Tibial artery (tissue), 4 donors: Measurements from ENCODE around the gene DHRS12.

Experiments used
- DNase-seq, 2 donors: peaks; one replicate each; pipeline ENCODE4 v3.0.0-alpha.2; 2019
- H3K27ac ChIP-seq, 2 donors: fragments of 200-600 bp; sonication (generic) in 1 of 2; 1 replicate in 1 of 2; 2 replicates in 1 of 2; pipeline ENCODE4 v1.5.1; 2018 to 2019; ENCODE audit warnings: mild to moderate bottlenecking in 1 of 2
- H3K27me3 ChIP-seq, 2 donors: fragments of 200-600 bp; sonication (generic) in 1 of 2; one replicate each; pipeline versions ENCODE4 v1.5.1 to v1.6.0; 2016 to 2019
- H3K36me3 ChIP-seq, 3 donors: fragments of 200-600 bp; sonication (generic) in 2 of 3; one replicate each; pipeline ENCODE4 v1.5.1; 2016 to 2019; ENCODE audit warnings: mild to moderate bottlenecking in 2 of 3
- H3K4me1 ChIP-seq, 4 donors: fragments of 200-600 bp; sonication (generic) in 2 of 4; 1 replicate in 3 of 4; 2 replicates in 1 of 4; pipeline ENCODE4 v1.5.1; 2016 to 2019
- H3K4me3 ChIP-seq, 2 donors: fragments of 200-600 bp; sonication (generic) in 1 of 2; 1 replicate in 1 of 2; 2 replicates in 1 of 2; pipeline ENCODE4 v1.5.1; 2018 to 2019; ENCODE audit warnings: mild to moderate bottlenecking in 2 of 2
- H3K9me3 ChIP-seq, 3 donors: fragments of 200-600 bp; sonication (generic) in 1 of 3; one replicate each; pipeline ENCODE4 v1.5.1; 2016 to 2019
- CTCF ChIP-seq, 2 experiments: fragments of 200-600 bp in 1 of 2; fragments of 450-650 bp in 1 of 2; IDR thresholded peaks; one replicate each; pipeline ENCODE4 v1.5.1; 2017 to 2019; ENCODE audit warnings: antibody characterized with exemption in 2 of 2, mild to moderate bottlenecking in 1 of 2, moderate library complexity in 1 of 2
- intact Hi-C: fragments of 100-400 bp; cut with DNase I; formaldehyde crosslinking; loops from one replicate; pipeline ENCODE4 v1.15.0; 2023; ENCODE audit warnings: low total_unique reads

DHRS12 gene

GRCh38 chr13:51742031-51742430 lies 61.9 kb downstream of the DHRS12 start:
- Histone ChIP-seq H3K9me3 (no peaks in the 10 kb centered on the region), H3K36me3 (peaks cover 0 to 14% (median 11%) of the 10 kb centered on the region in 3 donors), H3K4me1 (peaks cover 0 to 19% (median 0%) of the 10 kb centered on the region in 4 donors), H3K4me3 (no peak overlapping the region), H3K27ac (peak overlapping the region; percentile 42 to 60), H3K27me3 (no peaks in the 10 kb centered on the region)
- DNase-seq = no peak
- intact Hi-C loops = no loop called here
- no peak for TF ChIP-seq CTCF (IDR thresholded peaks at IDR 0.05)

- H3K9me3 ChIP-seq = no peaks in the 10 kb centered on the region
- no peak for TF ChIP-seq CTCF (IDR thresholded peaks at IDR 0.05)
- H3K27ac ChIP-seq = peak overlapping the region; percentile 56 to 60
- no peak for DNase-seq
- intact Hi-C loops = no loop called here
- peaks cover 0 to 19% (median 0%) of the 10 kb centered on the region in 4 donors for H3K4me1 ChIP-seq
- peaks cover 0 to 14% (median 11%) of the 10 kb centered on the region in 3 donors for H3K36me3 ChIP-seq
- no peaks in the 10 kb centered on the region for H3K27me3 ChIP-seq
- no peak overlapping the region for H3K4me3 ChIP-seq
Measured at GRCh38 chr13:51740698-51741097, 63.3 kb downstream of the DHRS12 start.

GRCh38 chr13:51739027-51739764 lies 64.8 kb downstream of the DHRS12 start:
- intact Hi-C loops = loop anchor here (10.0 kb wide), 4 partner anchors 284 to 1614 kb away; partner anchors contain the start of genes FAM124A and INTS6
- DNase-seq = no peak
- Histone ChIP-seq H3K27ac (peak overlapping the region; percentile 55 to 56), H3K4me3 (no peak overlapping the region), H3K4me1 (peaks cover 0 to 19% (median 0%) of the 10 kb centered on the region in 4 donors), H3K36me3 (peaks cover 0 to 14% (median 11%) of the 10 kb centered on the region in 3 donors), H3K9me3 (no peaks in the 10 kb centered on the region), H3K27me3 (no peaks in the 10 kb centered on the region)
- no peak for TF ChIP-seq CTCF (IDR thresholded peaks at IDR 0.05)

GRCh38 chr13:51738226-51738905 lies 65.6 kb downstream of the DHRS12 start:
- TF ChIP-seq CTCF (IDR thresholded peaks at IDR 0.05) = no peak
- Histone ChIP-seq H3K27me3 (no peaks in the 10 kb centered on the region), H3K9me3 (no peaks in the 10 kb centered on the region), H3K27ac (peak overlapping the region in 1 of 2 donors; percentile 55), H3K4me3 (no peak overlapping the region), H3K4me1 (peaks cover 0 to 19% (median under 1%) of the 10 kb centered on the region in 4 donors), H3K36me3 (peaks cover 0 to 14% (median 11%) of the 10 kb centered on the region in 3 donors)
- DNase-seq = no peak
- intact Hi-C loops = loop anchor here (10.0 kb wide), 4 partner anchors 284 to 1614 kb away; partner anchors contain the start of genes FAM124A and INTS6

- no peak for DNase-seq
- Histone ChIP-seq H3K9me3 (no peaks in the 10 kb centered on the region), H3K4me3 (no peak overlapping the region), H3K27me3 (no peaks in the 10 kb centered on the region), H3K27ac (no peak overlapping the region), H3K4me1 (peaks cover 0 to 19% (median 1%) of the 10 kb centered on the region in 4 donors), H3K36me3 (peaks cover 0 to 14% (median 11%) of the 10 kb centered on the region in 3 donors)
- TF ChIP-seq CTCF (IDR thresholded peaks at IDR 0.05) = no peak
- intact Hi-C loops = loop anchor here (10.0 kb wide), 4 partner anchors 283 to 1613 kb away; partner anchors contain the start of genes FAM124A and INTS6
Measured at GRCh38 chr13:51737609-51738008, 66.4 kb downstream of the DHRS12 start.
